ENCODE data around the gene STX8.

- no peak for TF ChIP-seq CTCF (IDR thresholded peaks at IDR 0.05)
- TF ChIP-seq EP300 (IDR thresholded peaks at IDR 0.05) = no peak
- TF ChIP-seq POLR2A (IDR thresholded peaks at IDR 0.05) = no peak
- TF ChIP-seq POLR2AphosphoS5 (IDR thresholded peaks at IDR 0.05) = no peak
Observed at GRCh38 chr17:9229160-9229825, 346.3 kb downstream of the STX8 start.
